Mucosa of descending colon (tissue), 3 donors: ENCODE data around the gene ZNF423. TPM values are rescaled to one million over a fixed set of nuclear protein-coding genes. Genes with fewer than 3 reads are reported as not detected.

Source experiments
- ATAC-seq: fragments of 200-7000 bp; cut with Tn5 transposase; one replicate; pipeline ENCODE4 v1.9.1; 2020; ENCODE audit warnings: mild to moderate bottlenecking, moderate library complexity
- DNase-seq, 3 donors: peaks; one replicate each; pipeline ENCODE4 v3.0.0-alpha.2; 2020
- H3K36me3 ChIP-seq: fragments of 200-600 bp; one replicate; pipeline ENCODE4 v1.8.0; 2021; ENCODE audit warnings: low read depth, mild to moderate bottlenecking
- H3K4me1 ChIP-seq: fragments of 200-600 bp; one replicate; pipeline ENCODE4 v1.8.0; 2021; ENCODE audit warnings: low read depth, mild to moderate bottlenecking
- H3K4me3 ChIP-seq: fragments of 200-600 bp; one replicate; pipeline ENCODE4 v1.8.0; 2021; ENCODE audit warnings: mild to moderate bottlenecking
- H3K9me3 ChIP-seq: fragments of 200-600 bp; one replicate; pipeline ENCODE4 v1.8.0; 2021; ENCODE audit warnings: mild to moderate bottlenecking
- intact Hi-C, 2 donors: fragments of 100-400 bp; cut with DNase I in 1 of 2; cut with micrococcal nuclease in 1 of 2; formaldehyde crosslinking; loops; one replicate each; pipeline versions ENCODE4 v1.11.0 to v1.11.1; 2022; cut with DNase I, micrococcal nuclease
- total RNA-seq, 3 donors: library from RNA; stranded (reverse); fragmentation: NEBNext Ultra II Directional in 2 of 3; extraction: Animal tissue kit (Norgen Biotek cat#: 25700) in 2 of 3; gene quantifications; one replicate each; pipeline versions ENCODE4 v1.2.1 to v1.2.4, GENCODE V29; 2021 to 2023
- TF ChIP-seq, protein P1 (sequence below): fragments of 200-600 bp; IDR thresholded peaks from one replicate; pipeline ENCODE4 v1.8.0; 2022; ENCODE audit warnings: antibody characterized with exemption, mild to moderate bottlenecking
- donor health status: DM: no; HTN: no; CAD: no; lungs with moderate emphysema.
- donor health status: DM: no; HTN: no; CAD: no.
- donor health status: DM: no; HTN: yes; CAD: no.

The ZNF423 gene
- total RNA-seq, 3 donors from 2014 or later = 6.7 to 11.6 (median 11.0) TPM

DNA sequence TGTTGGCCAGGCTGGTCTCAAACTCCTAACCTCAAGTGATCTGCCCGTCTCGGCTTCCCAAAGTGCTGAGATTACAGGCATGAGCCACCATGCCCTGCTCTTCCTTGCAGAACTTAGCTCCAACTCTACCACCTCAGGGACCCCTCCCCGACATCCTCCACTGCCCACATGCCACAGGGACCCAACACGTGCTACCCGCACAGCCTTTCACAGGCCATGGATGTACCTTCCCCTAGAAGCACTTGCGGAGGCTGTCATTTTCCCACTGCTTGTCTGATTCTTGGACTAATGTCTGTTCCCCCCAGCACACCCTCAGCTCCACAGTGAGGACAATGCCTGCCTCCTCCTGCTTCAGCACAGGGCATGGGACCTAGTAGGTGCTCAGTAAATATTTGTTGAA, 147.4 kb downstream of the ZNF423 start:
- intact Hi-C loops = no loop called here
- Histone ChIP-seq H3K9me3 (no peaks in the 10 kb centered on the region), H3K4me3 (no peak overlapping the region), H3K4me1 (no peaks in the 10 kb centered on the region), H3K36me3 (no peaks in the 10 kb centered on the region)
- TF ChIP-seq, protein P1, sequence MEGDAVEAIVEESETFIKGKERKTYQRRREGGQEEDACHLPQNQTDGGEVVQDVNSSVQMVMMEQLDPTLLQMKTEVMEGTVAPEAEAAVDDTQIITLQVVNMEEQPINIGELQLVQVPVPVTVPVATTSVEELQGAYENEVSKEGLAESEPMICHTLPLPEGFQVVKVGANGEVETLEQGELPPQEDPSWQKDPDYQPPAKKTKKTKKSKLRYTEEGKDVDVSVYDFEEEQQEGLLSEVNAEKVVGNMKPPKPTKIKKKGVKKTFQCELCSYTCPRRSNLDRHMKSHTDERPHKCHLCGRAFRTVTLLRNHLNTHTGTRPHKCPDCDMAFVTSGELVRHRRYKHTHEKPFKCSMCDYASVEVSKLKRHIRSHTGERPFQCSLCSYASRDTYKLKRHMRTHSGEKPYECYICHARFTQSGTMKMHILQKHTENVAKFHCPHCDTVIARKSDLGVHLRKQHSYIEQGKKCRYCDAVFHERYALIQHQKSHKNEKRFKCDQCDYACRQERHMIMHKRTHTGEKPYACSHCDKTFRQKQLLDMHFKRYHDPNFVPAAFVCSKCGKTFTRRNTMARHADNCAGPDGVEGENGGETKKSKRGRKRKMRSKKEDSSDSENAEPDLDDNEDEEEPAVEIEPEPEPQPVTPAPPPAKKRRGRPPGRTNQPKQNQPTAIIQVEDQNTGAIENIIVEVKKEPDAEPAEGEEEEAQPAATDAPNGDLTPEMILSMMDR = no peak
- ATAC-seq (no peak), DNase-seq (no peak)

DNA sequence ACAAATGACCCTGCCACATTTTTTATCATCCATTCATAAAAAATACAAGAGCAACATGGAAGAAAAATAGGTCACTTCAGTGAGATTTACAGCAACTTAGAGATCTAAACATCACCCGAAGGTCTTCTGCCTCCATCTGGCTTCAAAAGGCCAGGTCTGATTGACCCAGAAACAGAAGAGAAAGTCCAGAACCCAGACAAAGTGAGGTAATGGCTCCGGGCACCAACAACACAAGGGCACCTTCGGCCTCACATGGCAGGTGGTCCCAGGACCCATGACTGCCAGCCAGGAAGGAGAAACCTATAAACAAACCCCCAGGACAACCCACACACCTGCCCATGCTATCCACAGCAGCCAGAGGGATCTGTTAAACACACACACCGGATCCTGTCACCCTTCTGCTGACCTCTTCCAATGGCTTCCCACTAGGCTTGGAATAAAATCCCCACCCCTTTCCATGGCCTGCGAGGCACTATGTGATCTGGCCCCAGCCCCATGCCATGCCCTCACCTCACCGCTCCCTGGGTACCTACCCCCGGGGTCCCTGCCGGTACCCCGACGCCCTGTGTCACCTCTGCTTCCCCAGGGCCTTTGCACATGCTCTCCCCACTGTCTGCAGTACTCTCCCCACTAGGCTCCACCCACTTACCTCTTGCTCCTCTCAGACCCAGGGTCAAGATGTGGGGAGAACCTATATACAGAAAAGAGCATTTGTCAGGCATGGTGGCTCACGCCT, 149.1 kb downstream of the ZNF423 start:
- H3K36me3 ChIP-seq = no peaks in the 10 kb centered on the region
- no peaks in the 10 kb centered on the region for H3K9me3 ChIP-seq
- no peak for ATAC-seq
- no peak overlapping the region for H3K4me3 ChIP-seq
- intact Hi-C loops = no loop called here
- DNase-seq = no peak
- TF ChIP-seq, protein P1 = no peak
- H3K4me1 ChIP-seq = no peaks in the 10 kb centered on the region

DNA sequence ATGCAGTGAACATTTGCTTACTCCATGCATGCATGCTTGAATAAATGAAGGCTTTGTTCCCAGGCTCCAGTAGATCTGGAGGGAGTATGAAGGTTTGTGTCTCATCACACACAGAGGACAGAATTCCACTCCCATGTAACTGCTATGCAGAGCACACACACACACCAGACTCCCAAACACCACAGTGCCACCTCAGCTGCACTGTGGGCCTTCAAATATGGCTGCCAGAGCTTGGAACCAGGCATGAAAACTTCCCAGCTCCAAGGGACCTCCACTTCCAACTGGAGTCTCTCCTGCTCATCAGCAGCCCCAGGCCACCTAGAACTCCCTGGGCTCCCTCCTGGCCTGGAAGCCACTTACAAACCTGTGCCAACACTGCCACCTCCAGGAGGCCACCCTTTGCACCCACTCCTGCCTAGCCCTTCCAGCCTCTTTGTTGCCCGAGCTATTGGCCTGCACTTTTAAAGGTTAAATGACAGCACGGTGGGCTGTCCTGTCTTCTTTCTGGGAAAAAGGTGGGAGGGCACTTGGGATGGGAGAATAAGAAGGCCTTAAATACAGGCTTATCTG, 151.2 kb downstream of the ZNF423 start:
- H3K4me1 ChIP-seq = no peaks in the 10 kb centered on the region
- ATAC-seq (no peak), DNase-seq (no peak)
- H3K4me3 ChIP-seq = no peak overlapping the region
- TF ChIP-seq, protein P1 = no peak
- no peaks in the 10 kb centered on the region for H3K36me3 ChIP-seq
- no peaks in the 10 kb centered on the region for H3K9me3 ChIP-seq
- intact Hi-C loops = no loop called here

DNA sequence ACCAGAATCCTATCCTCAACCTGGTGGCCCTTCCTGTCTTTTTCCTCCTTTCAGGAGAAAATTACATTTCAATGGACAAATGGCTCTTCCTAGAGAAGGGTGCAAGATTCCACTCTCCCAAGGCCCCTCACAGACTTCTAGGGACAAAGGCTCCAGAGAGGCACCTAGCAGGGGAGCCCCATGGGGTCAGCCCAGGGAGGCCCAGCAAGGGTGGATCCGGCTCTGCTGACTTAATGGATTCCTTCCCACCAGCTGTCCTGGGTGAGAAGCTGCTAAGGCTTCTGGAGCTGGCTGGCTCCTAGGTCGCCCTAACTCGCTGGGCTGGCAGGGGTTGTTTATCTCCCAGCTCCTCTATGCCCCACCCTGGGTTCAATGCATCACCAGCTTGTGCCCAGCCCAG, 152.4 kb downstream of the ZNF423 start:
- intact Hi-C loops = no loop called here
- Histone ChIP-seq H3K36me3 (no peaks in the 10 kb centered on the region), H3K4me1 (no peaks in the 10 kb centered on the region), H3K9me3 (no peaks in the 10 kb centered on the region), H3K4me3 (no peak overlapping the region)
- TF ChIP-seq, protein P1 = no peak
- DNase-seq = no peak
- no peak for ATAC-seq

DNA sequence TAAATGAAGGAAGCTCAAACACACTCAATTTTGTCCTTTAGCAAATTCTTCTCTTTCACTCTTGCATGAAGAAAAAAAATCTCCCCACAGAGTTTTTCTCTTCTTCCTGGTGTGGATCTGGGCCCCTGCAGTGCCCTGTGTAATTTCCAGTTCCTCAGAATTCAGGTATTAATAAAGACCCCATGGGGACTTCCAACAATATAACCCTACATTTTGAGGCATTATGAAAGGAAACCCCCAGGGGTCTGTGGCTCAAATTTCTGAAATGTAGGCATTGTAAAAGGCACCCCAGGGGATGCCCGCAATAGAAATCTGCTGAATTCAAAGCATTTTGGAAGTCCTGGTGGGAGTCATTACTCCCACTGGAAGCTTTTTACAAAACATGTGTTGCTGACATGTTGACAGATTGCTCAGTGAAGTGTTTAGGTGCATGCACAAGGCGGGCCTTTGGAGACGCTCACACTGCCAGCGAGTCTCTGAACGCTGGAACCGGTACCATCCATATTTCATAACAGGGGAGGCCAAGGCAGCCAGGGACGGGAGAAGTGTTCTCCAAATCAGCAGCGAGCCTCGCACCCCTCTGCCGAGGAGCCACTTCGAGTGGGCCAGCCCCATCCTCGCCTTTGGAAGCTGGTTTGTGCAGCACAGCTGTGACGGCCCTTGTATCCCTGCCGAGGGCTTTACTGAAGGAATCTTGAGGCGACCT, 154.0 kb downstream of the ZNF423 start:
- Histone ChIP-seq H3K9me3 (no peaks in the 10 kb centered on the region), H3K4me1 (no peaks in the 10 kb centered on the region), H3K36me3 (no peaks in the 10 kb centered on the region), H3K4me3 (no peak overlapping the region)
- intact Hi-C loops = no loop called here
- peak; percentile 29 to 64 (median 49) for DNase-seq
- peak; percentile 51 for ATAC-seq
- TF ChIP-seq, protein P1 = no peak
